H9 (cell line): ENCODE measurements around the gene PCMT1. TPM values are rescaled to one million over a fixed set of nuclear protein-coding genes. Genes with fewer than 3 reads are reported as not detected.

Experiments
- DNase-seq: peaks from one replicate; pipeline ENCODE4 v3.0.0-alpha.2; 2017
- H2AFZ ChIP-seq: one replicate; pipeline ENCODE4 v1.6.1; 2013; ENCODE audit warnings: mild to moderate bottlenecking, low read length, control low read depth, moderate library complexity
- H2AK5ac ChIP-seq: 2 replicates; pipeline ENCODE4 v1.6.1; 2013; ENCODE audit warnings: low read length, control low read depth, mixed read lengths; ENCODE audit not compliant: insufficient read length
- H2BK120ac ChIP-seq: one replicate; pipeline ENCODE4 v1.6.1; 2013; ENCODE audit warnings: low read depth, mild to moderate bottlenecking, low read length, control low read depth, inconsistent platforms; ENCODE audit not compliant: poor library complexity, severe bottlenecking
- H2BK12ac ChIP-seq: 2 replicates; pipeline ENCODE4 v1.6.1; 2013; ENCODE audit warnings: low read length, control low read depth, mixed read lengths, low read depth; ENCODE audit not compliant: insufficient read length
- H2BK15ac ChIP-seq: 2 replicates; pipeline ENCODE4 v1.6.1; 2013; ENCODE audit warnings: low read depth, low read length, control low read depth
- H2BK20ac ChIP-seq: one replicate; pipeline ENCODE4 v1.6.1; 2013; ENCODE audit warnings: low read depth, mild to moderate bottlenecking, low read length, control low read depth, inconsistent platforms; ENCODE audit not compliant: poor library complexity, severe bottlenecking
- H2BK5ac ChIP-seq: 2 replicates; pipeline ENCODE4 v1.6.1; 2013; ENCODE audit warnings: low read length, control low read depth, mixed read lengths; ENCODE audit not compliant: insufficient read length
- H3K14ac ChIP-seq: 2 replicates; pipeline ENCODE4 v1.6.1; 2013; ENCODE audit warnings: low read length, control low read depth; ENCODE audit not compliant: insufficient read depth
- H3K18ac ChIP-seq: 2 replicates; pipeline ENCODE4 v1.6.1; 2013; ENCODE audit warnings: low read depth, mild to moderate bottlenecking, mixed read lengths, low read length, control low read depth; ENCODE audit not compliant: insufficient read length
- H3K23ac ChIP-seq: 2 replicates; pipeline ENCODE4 v1.6.1; 2013; ENCODE audit warnings: low read length, control low read depth, mixed read lengths, low read depth; ENCODE audit not compliant: insufficient read length
- H3K23me2 ChIP-seq: 2 replicates; pipeline ENCODE4 v1.6.1; 2013; ENCODE audit warnings: low read depth, mild to moderate bottlenecking, mixed read lengths, low read length, control low read depth; ENCODE audit not compliant: insufficient read length, poor library complexity, severe bottlenecking
- H3K27ac ChIP-seq: 2 replicates; pipeline ENCODE4 v1.5.1; 2013; ENCODE audit warnings: low read length, control low read depth, mixed read lengths, low read depth; ENCODE audit not compliant: insufficient read length
- H3K27me3 ChIP-seq: 2 replicates; pipeline ENCODE4 v1.6.1; 2013; ENCODE audit warnings: low read length, control low read depth, inconsistent platforms; ENCODE audit not compliant: insufficient read depth
- H3K4ac ChIP-seq: 2 replicates; pipeline ENCODE4 v1.6.1; 2013; ENCODE audit warnings: low read depth, mild to moderate bottlenecking, control low read depth, inconsistent platforms, low read length, moderate library complexity
- H3K4me1 ChIP-seq: 2 replicates; pipeline ENCODE4 v1.6.1; 2013; ENCODE audit warnings: low read length, control low read depth, inconsistent platforms; ENCODE audit not compliant: insufficient read depth
- H3K4me2 ChIP-seq: 2 replicates; pipeline ENCODE4 v1.6.1; 2013; ENCODE audit warnings: low read length, control low read depth, mixed read lengths; ENCODE audit not compliant: insufficient read length, insufficient read depth
- H3K56ac ChIP-seq: 2 replicates; pipeline ENCODE4 v1.6.1; 2013; ENCODE audit warnings: low read depth, mild to moderate bottlenecking, mixed read lengths, low read length, control low read depth; ENCODE audit not compliant: insufficient read length
- H3K79me1 ChIP-seq: 2 replicates; pipeline ENCODE4 v1.6.1; 2013; ENCODE audit warnings: low read depth, mild to moderate bottlenecking, moderate library complexity, low read length, control low read depth, inconsistent platforms; ENCODE audit not compliant: insufficient read depth, poor library complexity, severe bottlenecking
- H3K79me2 ChIP-seq: 2 replicates; pipeline ENCODE4 v1.6.1; 2013; ENCODE audit warnings: low read length, control low read depth, inconsistent platforms; ENCODE audit not compliant: insufficient read depth
- H3K9ac ChIP-seq: 2 replicates; pipeline ENCODE4 v1.6.1; 2013; ENCODE audit warnings: low read length, control low read depth, mixed read lengths; ENCODE audit not compliant: insufficient read length; ENCODE audit errors: extremely low read depth
- H3K9me3 ChIP-seq: one replicate; pipeline ENCODE4 v1.6.1; 2013; ENCODE audit warnings: low read depth, low read length, inconsistent platforms; ENCODE audit not compliant: control insufficient read depth
- H3T11ph ChIP-seq: one replicate; pipeline ENCODE4 v1.6.1; 2013; ENCODE audit warnings: mild to moderate bottlenecking, low read length, control low read depth, inconsistent platforms
- H4K20me1 ChIP-seq: one replicate; pipeline ENCODE4 v1.6.1; 2013; ENCODE audit not compliant: control insufficient read depth, insufficient read length, insufficient read depth
- H4K5ac ChIP-seq: 2 replicates; pipeline ENCODE4 v1.6.1; 2013; ENCODE audit warnings: low read depth, mild to moderate bottlenecking, mixed read lengths, low read length, control low read depth; ENCODE audit not compliant: insufficient read length
- H4K8ac ChIP-seq: replicated peaks from 2 replicates; pipeline ENCODE4 v1.6.1; 2013; ENCODE audit warnings: low read length, control low read depth, mixed read lengths, low read depth; ENCODE audit not compliant: insufficient read length
- H4K91ac ChIP-seq: 2 replicates; pipeline ENCODE4 v1.6.1; 2013; ENCODE audit warnings: low read depth, mild to moderate bottlenecking, moderate library complexity, mixed read lengths, low read length, control low read depth; ENCODE audit not compliant: insufficient read length
- H3K27ac Mint-ChIP-seq, 3 experiments: 2 replicates in 2 of 3; 3 replicates in 1 of 3; pipeline ENCODE4 v1.8.0; 2020 to 2021; ENCODE audit warnings: mixed read lengths in 3 of 3, mild to moderate bottlenecking in 1 of 3, moderate library complexity in 1 of 3
- H3K27me3 Mint-ChIP-seq: 2 replicates; pipeline ENCODE4 v1.8.0; 2021; ENCODE audit warnings: low read depth, mild to moderate bottlenecking, moderate library complexity, mixed read lengths
- H3K36me3 Mint-ChIP-seq, 3 experiments: 2 replicates in 2 of 3; 3 replicates in 1 of 3; pipeline ENCODE4 v1.8.0; 2020 to 2021; ENCODE audit warnings: low read depth in 3 of 3, mixed read lengths in 3 of 3; ENCODE audit not compliant: insufficient read depth in 1 of 3
- H3K4me1 Mint-ChIP-seq, 2 experiments: 2 replicates each; pipeline ENCODE4 v1.8.0; 2020; ENCODE audit warnings: mixed read lengths in 2 of 2
- H3K4me3 Mint-ChIP-seq, 2 experiments: 2 replicates in 1 of 2; 3 replicates in 1 of 2; pipeline ENCODE4 v1.8.0; 2020 to 2021; ENCODE audit warnings: mild to moderate bottlenecking in 2 of 2, mixed read lengths in 2 of 2, moderate library complexity in 1 of 2
- H3K9me3 Mint-ChIP-seq, 2 experiments: 2 replicates in 1 of 2; 3 replicates in 1 of 2; pipeline ENCODE4 v1.8.0; 2020; ENCODE audit warnings: mild to moderate bottlenecking in 2 of 2, mixed read lengths in 2 of 2, moderate library complexity in 1 of 2
- WGBS: extraction: QIAGEN DNeasy Blood & Tissue Kit; methylation state at CpG from one replicate; pipeline ENCODE4 v1.1.7; 2013; ENCODE audit warnings: missing lambda C conversion rate, low lambda C conversion rate, mixed read lengths; ENCODE audit not compliant: insufficient read length; ENCODE audit errors: extremely low coverage; 5-methylcytosine and 5-hydroxymethylcytosine counted together
- total RNA-seq: library from RNA; stranded (reverse); gene quantifications from 2 replicates; pipeline ENCODE4 v1.2.1, GENCODE V29; 2021
- TF ChIP-seq, protein P1 (sequence below): fragments of 200-600 bp; sonication (generic); conservative IDR thresholded peaks from 3 replicates; pipeline ENCODE4 v1.8.0; 2021; ENCODE audit warnings: antibody characterized with exemption, mild to moderate bottlenecking

Gene PCMT1
- total RNA-seq, 1 experiment from 2014 or later, result 98.3 TPM

DNA sequence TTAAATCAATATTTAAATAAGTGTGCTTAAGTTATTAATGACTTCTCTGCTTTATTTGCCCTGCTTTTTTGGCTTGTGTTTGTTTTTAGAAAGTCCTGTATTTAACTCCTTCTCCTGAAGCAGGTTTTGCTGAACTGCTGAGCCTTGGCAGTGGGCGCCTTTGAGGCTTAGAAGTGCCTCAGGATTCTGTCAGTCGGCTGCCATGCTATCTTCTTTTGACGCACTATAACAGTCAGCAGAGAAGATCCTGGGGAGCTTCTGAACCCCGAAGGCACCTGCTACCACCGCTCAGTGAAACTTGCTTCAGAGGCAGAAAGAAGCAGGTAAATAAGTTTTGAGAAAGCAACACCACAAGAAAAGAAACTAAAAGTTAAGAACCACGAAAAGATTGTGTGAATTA, 22.4 kb downstream of the PCMT1 start:
- Histone ChIP-seq H2BK20ac (no peak overlapping the region), H3K27ac (no peak overlapping the region), H3K23me2 (no peaks in the 10 kb centered on the region), H4K8ac (no peak overlapping the region), H3K14ac (no peak overlapping the region), H3K9me3 (no peaks in the 10 kb centered on the region), H3T11ph (no peak overlapping the region), H3K23ac (no peak overlapping the region), H4K5ac (no peak overlapping the region), H3K18ac (no peak overlapping the region), H3K27me3 (no peaks in the 10 kb centered on the region), H2BK120ac (no peak overlapping the region), H2BK12ac (no peak overlapping the region), H3K79me2 (no peaks in the 10 kb centered on the region), H2BK5ac (no peak overlapping the region), H3K4ac (no peak overlapping the region), H4K91ac (no peak overlapping the region), H3K4me2 (no peak overlapping the region), H2AK5ac (no peak overlapping the region), H2BK15ac (no peak overlapping the region), H4K20me1 (no peaks in the 10 kb centered on the region), H3K4me1 (no peaks in the 10 kb centered on the region), H3K79me1 (no peaks in the 10 kb centered on the region), H3K9ac (no peak overlapping the region), H2AFZ (no peak overlapping the region), H3K56ac (no peak overlapping the region)
- no peak for DNase-seq
- H3K9me3 Mint-ChIP-seq, result no peaks in the 10 kb centered on the region
- H3K36me3 Mint-ChIP-seq, result peaks cover 16 to 50% (median 36%) of the 10 kb centered on the region in 3 experiments
- no peaks in the 10 kb centered on the region for H3K4me1 Mint-ChIP-seq
- H3K27ac Mint-ChIP-seq, result no peak overlapping the region
- no peak overlapping the region for H3K4me3 Mint-ChIP-seq
- no CpG with 5 or more reads among the region's 6 CpGs for WGBS
- TF ChIP-seq, protein P1, sequence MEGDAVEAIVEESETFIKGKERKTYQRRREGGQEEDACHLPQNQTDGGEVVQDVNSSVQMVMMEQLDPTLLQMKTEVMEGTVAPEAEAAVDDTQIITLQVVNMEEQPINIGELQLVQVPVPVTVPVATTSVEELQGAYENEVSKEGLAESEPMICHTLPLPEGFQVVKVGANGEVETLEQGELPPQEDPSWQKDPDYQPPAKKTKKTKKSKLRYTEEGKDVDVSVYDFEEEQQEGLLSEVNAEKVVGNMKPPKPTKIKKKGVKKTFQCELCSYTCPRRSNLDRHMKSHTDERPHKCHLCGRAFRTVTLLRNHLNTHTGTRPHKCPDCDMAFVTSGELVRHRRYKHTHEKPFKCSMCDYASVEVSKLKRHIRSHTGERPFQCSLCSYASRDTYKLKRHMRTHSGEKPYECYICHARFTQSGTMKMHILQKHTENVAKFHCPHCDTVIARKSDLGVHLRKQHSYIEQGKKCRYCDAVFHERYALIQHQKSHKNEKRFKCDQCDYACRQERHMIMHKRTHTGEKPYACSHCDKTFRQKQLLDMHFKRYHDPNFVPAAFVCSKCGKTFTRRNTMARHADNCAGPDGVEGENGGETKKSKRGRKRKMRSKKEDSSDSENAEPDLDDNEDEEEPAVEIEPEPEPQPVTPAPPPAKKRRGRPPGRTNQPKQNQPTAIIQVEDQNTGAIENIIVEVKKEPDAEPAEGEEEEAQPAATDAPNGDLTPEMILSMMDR, result no peak
- no peaks in the 10 kb centered on the region for H3K27me3 Mint-ChIP-seq
